Neutrophil (primary cell): ENCODE data around the gene RBM27.

ENCODE experiments used
- H3K27ac ChIP-seq: fragments of 200-600 bp; sonication (generic); 2 replicates; pipeline ENCODE4 v1.5.1; 2016; ENCODE audit warnings: mild to moderate bottlenecking, moderate library complexity
- H3K27me3 ChIP-seq: fragments of 200-600 bp; sonication (generic); 2 replicates; pipeline ENCODE4 v1.6.0; 2016; ENCODE audit warnings: mild to moderate bottlenecking
- H3K36me3 ChIP-seq: fragments of 200-600 bp; sonication (generic); 2 replicates; pipeline ENCODE4 v1.5.1; 2017
- H3K4me1 ChIP-seq, 2 experiments: fragments of 200-600 bp in 1 of 2; sonication (generic) in 1 of 2; 1 replicate in 1 of 2; 2 replicates in 1 of 2; pipeline versions ENCODE4 v1.5.1 to v1.6.1; 2013 to 2016; ENCODE audit warnings: low read depth in 1 of 2, low read length in 1 of 2, mild to moderate bottlenecking in 1 of 2, moderate library complexity in 1 of 2; ENCODE audit not compliant: control insufficient read depth in 1 of 2, insufficient read depth in 1 of 2
- H3K4me3 ChIP-seq, 2 experiments: fragments of 200-600 bp in 1 of 2; sonication (generic) in 1 of 2; 1 replicate in 1 of 2; 2 replicates in 1 of 2; pipeline ENCODE4 v1.5.1; 2013 to 2016; ENCODE audit warnings: low read depth in 1 of 2, low read length in 1 of 2, mild to moderate bottlenecking in 1 of 2, moderate library complexity in 1 of 2
- H3K9me3 ChIP-seq: fragments of 200-600 bp; sonication (generic); 2 replicates; pipeline ENCODE4 v1.5.1; 2016
- TF ChIP-seq, protein P1 (sequence below): fragments of 200-600 bp; sonication (generic); IDR thresholded peaks from 2 replicates; pipeline ENCODE4 v1.5.1; 2016; ENCODE audit warnings: antibody characterized with exemption

The RBM27 gene

DNA sequence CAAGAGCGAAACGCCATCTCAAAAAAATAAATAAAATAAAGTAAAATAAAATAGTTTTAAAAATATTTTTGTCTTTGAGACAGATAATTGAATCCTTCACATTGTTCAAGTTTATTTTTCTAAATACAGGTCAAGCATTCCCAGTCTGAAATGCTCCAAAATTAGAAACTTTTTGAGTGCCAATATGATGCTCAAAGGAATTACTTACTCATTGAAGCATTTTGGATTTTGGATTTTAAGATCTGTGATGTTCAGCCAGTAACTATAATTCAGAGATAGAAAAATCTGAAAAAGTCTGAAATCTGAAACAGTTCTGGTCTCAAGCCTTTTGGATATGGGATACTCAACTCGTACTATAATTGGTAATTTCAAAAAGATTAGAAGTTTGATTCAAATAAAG is 39.8 kb downstream of the RBM27 start:
- Histone ChIP-seq H3K27me3 (no peaks in the 10 kb centered on the region), H3K36me3 (peaks cover 51% of the 10 kb centered on the region), H3K4me1 (no peaks in the 10 kb centered on the region), H3K27ac (no peak overlapping the region), H3K9me3 (no peaks in the 10 kb centered on the region), H3K4me3 (no peak overlapping the region)
- TF ChIP-seq, protein P1, sequence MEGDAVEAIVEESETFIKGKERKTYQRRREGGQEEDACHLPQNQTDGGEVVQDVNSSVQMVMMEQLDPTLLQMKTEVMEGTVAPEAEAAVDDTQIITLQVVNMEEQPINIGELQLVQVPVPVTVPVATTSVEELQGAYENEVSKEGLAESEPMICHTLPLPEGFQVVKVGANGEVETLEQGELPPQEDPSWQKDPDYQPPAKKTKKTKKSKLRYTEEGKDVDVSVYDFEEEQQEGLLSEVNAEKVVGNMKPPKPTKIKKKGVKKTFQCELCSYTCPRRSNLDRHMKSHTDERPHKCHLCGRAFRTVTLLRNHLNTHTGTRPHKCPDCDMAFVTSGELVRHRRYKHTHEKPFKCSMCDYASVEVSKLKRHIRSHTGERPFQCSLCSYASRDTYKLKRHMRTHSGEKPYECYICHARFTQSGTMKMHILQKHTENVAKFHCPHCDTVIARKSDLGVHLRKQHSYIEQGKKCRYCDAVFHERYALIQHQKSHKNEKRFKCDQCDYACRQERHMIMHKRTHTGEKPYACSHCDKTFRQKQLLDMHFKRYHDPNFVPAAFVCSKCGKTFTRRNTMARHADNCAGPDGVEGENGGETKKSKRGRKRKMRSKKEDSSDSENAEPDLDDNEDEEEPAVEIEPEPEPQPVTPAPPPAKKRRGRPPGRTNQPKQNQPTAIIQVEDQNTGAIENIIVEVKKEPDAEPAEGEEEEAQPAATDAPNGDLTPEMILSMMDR, result no peak

DNA sequence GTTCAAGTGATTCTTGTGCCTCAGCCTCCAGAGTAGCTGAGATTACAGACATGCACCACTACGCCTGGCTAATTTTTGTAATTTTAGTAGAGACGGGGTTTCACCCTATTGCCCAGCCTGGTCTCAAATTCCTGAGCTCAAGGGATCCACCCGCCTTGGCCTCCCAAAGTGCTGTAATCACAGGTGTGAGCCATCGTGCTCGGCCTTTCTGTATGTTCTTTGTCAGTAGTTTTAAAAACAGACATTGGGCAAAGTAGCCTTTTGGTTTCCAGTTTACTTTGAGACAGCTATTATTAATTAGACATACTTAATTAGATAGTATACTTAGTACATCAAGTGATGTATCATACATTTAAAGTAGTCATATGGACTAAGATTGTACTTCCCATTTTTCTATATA is 45.2 kb downstream of the RBM27 start:
- Histone ChIP-seq H3K9me3 (no peaks in the 10 kb centered on the region), H3K4me1 (no peaks in the 10 kb centered on the region), H3K36me3 (peaks cover 50% of the 10 kb centered on the region), H3K4me3 (no peak overlapping the region), H3K27me3 (no peaks in the 10 kb centered on the region), H3K27ac (no peak overlapping the region)
- TF ChIP-seq, protein P1, result no peak

DNA sequence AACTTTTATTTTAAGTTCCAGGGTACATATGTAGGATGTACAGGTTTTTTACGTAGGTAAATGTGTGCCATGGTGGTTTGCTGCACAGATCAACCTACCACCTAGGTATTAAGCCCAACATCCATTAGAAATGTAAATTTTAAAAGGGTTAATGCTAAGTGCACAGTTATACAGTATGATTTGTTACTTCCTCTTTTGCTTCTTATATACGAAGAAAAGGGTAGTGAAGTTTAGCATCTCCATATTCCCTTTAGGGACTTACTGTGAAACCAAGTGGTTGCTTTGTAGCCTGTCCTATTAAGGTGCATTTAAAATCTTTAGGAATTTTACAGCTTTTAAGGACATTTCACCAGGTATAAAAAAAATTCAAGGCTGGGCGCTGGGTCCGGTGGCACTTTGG is 46.4 kb downstream of the RBM27 start:
- H3K27ac ChIP-seq, result no peak overlapping the region
- no peaks in the 10 kb centered on the region for H3K9me3 ChIP-seq
- H3K36me3 ChIP-seq, result peaks cover 49% of the 10 kb centered on the region
- TF ChIP-seq, protein P1, result no peak
- H3K4me1 ChIP-seq, result no peaks in the 10 kb centered on the region
- no peaks in the 10 kb centered on the region for H3K27me3 ChIP-seq
- no peak overlapping the region for H3K4me3 ChIP-seq
